ENCODE data around the gene UBAC2.

Gene UBAC2

GRCh38 chr13:99435116-99435515 lies 234.5 kb downstream of the UBAC2 start:
- no peak for TF ChIP-seq TAF1 (IDR thresholded peaks at IDR 0.05; ENCODE audit: borderline replicate concordance, low read depth, low read length)
- no peak for TF ChIP-seq POLR2A (IDR thresholded peaks at IDR 0.05; ENCODE audit: low read depth, low read length)
- TF ChIP-seq POLR2AphosphoS5 (IDR thresholded peaks at IDR 0.05; ENCODE audit: low read depth, low read length) = no peak
- no peak for DNase-seq (ENCODE audit: insufficient read length)
- FAIRE-seq = no peak

DNA sequence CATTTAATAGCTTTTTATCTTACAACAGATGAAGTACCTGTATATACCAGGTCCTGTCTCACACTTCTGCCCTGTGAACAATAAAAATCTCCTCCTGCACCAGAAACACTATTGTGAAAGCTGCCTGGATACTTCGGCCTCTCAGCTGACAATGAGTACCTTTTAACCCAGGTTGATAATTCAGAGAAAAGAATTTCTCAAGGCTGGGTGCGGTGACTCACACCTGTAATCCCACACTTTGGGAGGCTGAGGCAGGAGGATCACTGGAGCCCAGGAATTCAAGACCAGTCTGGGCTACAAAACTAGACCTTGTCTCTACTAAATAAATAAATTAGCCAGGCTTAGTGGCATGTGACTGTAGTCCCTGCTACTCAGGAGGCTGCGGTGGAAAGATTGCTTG lies 235.3 kb downstream of the UBAC2 start:
- DNase-seq (ENCODE audit: insufficient read length) = no peak
- no peak for FAIRE-seq
- no peak for TF ChIP-seq POLR2A (IDR thresholded peaks at IDR 0.05; ENCODE audit: low read depth, low read length)
- no peak for TF ChIP-seq POLR2AphosphoS5 (IDR thresholded peaks at IDR 0.05; ENCODE audit: low read depth, low read length)
- TF ChIP-seq TAF1 (IDR thresholded peaks at IDR 0.05; ENCODE audit: borderline replicate concordance, low read depth, low read length) = no peak
